KMS-11 (cell line): Measurements from ENCODE around the gene ILDR2.

Experiments used
- H2AFZ ChIP-seq: fragments of 200-600 bp; sonication (generic); 2 replicates; pipeline ENCODE4 v1.6.1; 2016; ENCODE audit warnings: antibody characterized with exemption, mixed run types, low read depth
- H3K27ac ChIP-seq: fragments of 200-600 bp; sonication (generic); 2 replicates; pipeline ENCODE4 v1.6.1; 2016; ENCODE audit warnings: mild to moderate bottlenecking, mixed run types
- H3K27me3 ChIP-seq: fragments of 200-600 bp; sonication (generic); 2 replicates; pipeline ENCODE4 v1.6.1; 2017; ENCODE audit warnings: mild to moderate bottlenecking, low read depth, mixed run types, moderate library complexity; ENCODE audit not compliant: insufficient read depth
- H3K36me3 ChIP-seq: fragments of 200-600 bp; sonication (generic); 2 replicates; pipeline ENCODE4 v1.6.1; 2017; ENCODE audit warnings: mild to moderate bottlenecking, mixed run types; ENCODE audit not compliant: insufficient read depth
- H3K4me1 ChIP-seq: fragments of 200-600 bp; sonication (generic); 2 replicates; pipeline ENCODE4 v1.6.1; 2016; ENCODE audit warnings: mild to moderate bottlenecking, low read depth, mixed run types; ENCODE audit not compliant: poor library complexity, severe bottlenecking
- H3K4me2 ChIP-seq: fragments of 200-600 bp; sonication (generic); 2 replicates; pipeline ENCODE4 v1.7.0; 2016; ENCODE audit warnings: mild to moderate bottlenecking, mixed run types
- H3K4me3 ChIP-seq: fragments of 200-600 bp; sonication (generic); IDR thresholded peaks from 2 replicates; pipeline ENCODE4 v1.6.1; 2017; ENCODE audit warnings: low read depth, low read length, mixed read lengths; ENCODE audit not compliant: insufficient read depth
- H3K79me2 ChIP-seq: fragments of 200-600 bp; sonication (generic); 2 replicates; pipeline ENCODE4 v1.6.1; 2016; ENCODE audit warnings: low read depth, mixed run types; ENCODE audit not compliant: insufficient read depth
- H3K9ac ChIP-seq: fragments of 200-600 bp; sonication (generic); 2 replicates; pipeline ENCODE4 v1.6.1; 2016; ENCODE audit warnings: mild to moderate bottlenecking, mixed run types
- H4K20me1 ChIP-seq: fragments of 200-600 bp; sonication (generic); 2 replicates; pipeline ENCODE4 v1.6.1; 2016; ENCODE audit warnings: mild to moderate bottlenecking, mixed run types; ENCODE audit not compliant: insufficient read depth
- CTCF ChIP-seq: fragments of 200-600 bp; sonication (generic); conservative IDR thresholded peaks from 2 replicates; pipeline ENCODE4 v1.6.1; 2017; ENCODE audit warnings: low read depth, mild to moderate bottlenecking, antibody characterized with exemption, low read length, moderate library complexity, mixed read lengths

The ILDR2 gene

GRCh38 chr1:166933140-166933539 is 42.2 kb downstream of the ILDR2 start:
- H2AFZ ChIP-seq: no peak overlapping the region
- no peaks in the 10 kb centered on the region for H3K27me3 ChIP-seq
- H3K4me2 ChIP-seq: no peak overlapping the region
- H3K27ac ChIP-seq: no peak overlapping the region
- H3K4me3 ChIP-seq: no peak overlapping the region
- H3K4me1 ChIP-seq: no peaks in the 10 kb centered on the region
- H3K79me2 ChIP-seq: no peaks in the 10 kb centered on the region
- H4K20me1 ChIP-seq: no peaks in the 10 kb centered on the region
- H3K36me3 ChIP-seq: no peaks in the 10 kb centered on the region
- no peak for TF ChIP-seq CTCF
- H3K9ac ChIP-seq: no peak overlapping the region

GRCh38 chr1:166929911-166930310 is 45.4 kb downstream of the ILDR2 start:
- no peak overlapping the region for H3K4me2 ChIP-seq
- H3K36me3 ChIP-seq: no peaks in the 10 kb centered on the region

GRCh38 chr1:166927701-166928100 is 47.6 kb downstream of the ILDR2 start:
- no peaks in the 10 kb centered on the region for H3K36me3 ChIP-seq
- no peak overlapping the region for H3K9ac ChIP-seq
- no peak overlapping the region for H3K27ac ChIP-seq

More at GRCh38 chr1:166929911-166930310, 45.4 kb downstream of the ILDR2 start:
- Histone ChIP-seq H3K79me2 (no peaks in the 10 kb centered on the region), H4K20me1 (no peaks in the 10 kb centered on the region), H3K9ac (no peak overlapping the region), H3K27me3 (no peaks in the 10 kb centered on the region), H3K4me3 (no peak overlapping the region), H2AFZ (no peak overlapping the region), H3K27ac (no peak overlapping the region), H3K4me1 (no peaks in the 10 kb centered on the region)
- no peak for TF ChIP-seq CTCF

GRCh38 chr1:166925810-166926478 is 49.4 kb downstream of the ILDR2 start:
- H3K36me3 ChIP-seq: no peaks in the 10 kb centered on the region
- H3K27ac ChIP-seq: no peak overlapping the region
- H3K27me3 ChIP-seq: no peaks in the 10 kb centered on the region
- no peaks in the 10 kb centered on the region for H4K20me1 ChIP-seq
- no peak overlapping the region for H3K9ac ChIP-seq
- H3K4me2 ChIP-seq: no peak overlapping the region
- H3K4me1 ChIP-seq: no peaks in the 10 kb centered on the region
- no peak overlapping the region for H3K4me3 ChIP-seq
- H3K79me2 ChIP-seq: no peaks in the 10 kb centered on the region
- no peak overlapping the region for H2AFZ ChIP-seq
- TF ChIP-seq CTCF: no peak

More at GRCh38 chr1:166927701-166928100, 47.6 kb downstream of the ILDR2 start:
- Histone ChIP-seq H4K20me1 (no peaks in the 10 kb centered on the region), H3K4me2 (no peak overlapping the region), H2AFZ (no peak overlapping the region), H3K27me3 (no peaks in the 10 kb centered on the region), H3K4me1 (no peaks in the 10 kb centered on the region), H3K4me3 (no peak overlapping the region), H3K79me2 (no peaks in the 10 kb centered on the region)
- no peak for TF ChIP-seq CTCF
